WTC11 (cell line): ENCODE results near the gene MORC1. TPM values are rescaled to one million over a fixed set of nuclear protein-coding genes. Genes with fewer than 3 reads are reported as not detected.

ENCODE experiments used
- ATAC-seq: fragments of 200-7000 bp; cut with Tn5 transposase; 2 replicates; pipeline ENCODE4 v1.10.0; 2021; ENCODE audit warnings: mild to moderate bottlenecking, moderate library complexity
- CTCF ChIA-PET: fragments of 300-600 bp; sonication (Branson Sonifier 250); formaldehyde crosslinking; loops from one replicate; lab custom pipeline; 2021; ENCODE audit warnings: antibody characterized with exemption; lab: Charles Lee
- POLR2A ChIA-PET: fragments of 350-600 bp; sonication (Branson Sonifier 250); formaldehyde crosslinking; loops from one replicate; lab custom pipeline; 2021; ENCODE audit warnings: antibody characterized with exemption; lab: Charles Lee
- DNase-seq: peaks from one replicate; pipeline ENCODE4 v3.0.0; 2021; ENCODE audit warnings: low spot score
- H3K27ac Mint-ChIP-seq: 2 replicates; pipeline ENCODE4 v1.8.0; 2021; ENCODE audit warnings: mixed read lengths
- H3K27me3 Mint-ChIP-seq: 2 replicates; pipeline ENCODE4 v1.8.0; 2021; ENCODE audit warnings: low read depth, mild to moderate bottlenecking, moderate library complexity, mixed read lengths
- H3K36me3 Mint-ChIP-seq: 2 replicates; pipeline ENCODE4 v1.8.0; 2021; ENCODE audit warnings: mixed read lengths
- H3K4me1 Mint-ChIP-seq: 2 replicates; pipeline ENCODE4 v1.8.0; 2022; ENCODE audit warnings: mixed read lengths
- H3K4me3 Mint-ChIP-seq: 2 replicates; pipeline ENCODE4 v1.8.0; 2021; ENCODE audit warnings: mild to moderate bottlenecking, moderate library complexity, mixed read lengths
- H3K9me3 Mint-ChIP-seq: 2 replicates; pipeline ENCODE4 v1.8.0; 2021; ENCODE audit warnings: mixed read lengths
- ARID4B ChIP-seq: sonication (generic); formaldehyde crosslinking; IDR thresholded peaks from 2 replicates; pipeline ENCODE4 v1.8.0; 2023; ENCODE audit warnings: missing genetic modification reagents, mild to moderate bottlenecking, borderline replicate concordance
- CTCF ChIP-seq: fragments of 200-600 bp; IDR thresholded peaks from 2 replicates; pipeline ENCODE4 v1.8.0; 2022; ENCODE audit warnings: antibody characterized with exemption
- E2F5 ChIP-seq: sonication (generic); formaldehyde crosslinking; IDR thresholded peaks from 2 replicates; pipeline ENCODE4 v1.8.1; 2022; ENCODE audit warnings: mild to moderate bottlenecking, moderate library complexity, missing genetic modification reagents
- EMX1 ChIP-seq: fragments of 250-450 bp; sonication (Bioruptor Pico); IDR thresholded peaks from 2 replicates; pipeline ENCODE4 v1.8.0; 2021; ENCODE audit warnings: mild to moderate bottlenecking
- ESRRA ChIP-seq: sonication (generic); formaldehyde crosslinking; IDR thresholded peaks from 2 replicates; pipeline ENCODE4 v1.8.1; 2022; ENCODE audit warnings: mild to moderate bottlenecking, missing genetic modification reagents, borderline replicate concordance
- FOXJ3 ChIP-seq: sonication (generic); formaldehyde crosslinking; IDR thresholded peaks from 2 replicates; pipeline ENCODE4 v1.9.0; 2021; ENCODE audit warnings: missing genetic modification reagents, mild to moderate bottlenecking, borderline replicate concordance
- FOXP4 ChIP-seq: sonication (generic); formaldehyde crosslinking; IDR thresholded peaks from 2 replicates; pipeline ENCODE4 v1.8.0; 2022; ENCODE audit warnings: mild to moderate bottlenecking, missing genetic modification reagents
- MYBL2 ChIP-seq: sonication (generic); formaldehyde crosslinking; IDR thresholded peaks from 2 replicates; pipeline ENCODE4 v1.8.1; 2023; ENCODE audit warnings: mild to moderate bottlenecking, moderate library complexity, missing genetic modification reagents
- NFATC4 ChIP-seq: fragments of 250-450 bp; sonication (Bioruptor Pico); IDR thresholded peaks from 2 replicates; pipeline ENCODE4 v1.9.0; 2021; ENCODE audit warnings: mild to moderate bottlenecking
- OVOL2 ChIP-seq: fragments of 250-450 bp; sonication (Bioruptor Pico); IDR thresholded peaks from 2 replicates; pipeline ENCODE4 v1.9.0; 2021; ENCODE audit warnings: mild to moderate bottlenecking, borderline replicate concordance
- PREB ChIP-seq: sonication (generic); formaldehyde crosslinking; IDR thresholded peaks from 2 replicates; pipeline ENCODE4 v1.8.1; 2022; ENCODE audit warnings: mild to moderate bottlenecking, missing genetic modification reagents, moderate library complexity, borderline replicate concordance
- RORB ChIP-seq: fragments of 250-450 bp; sonication (Bioruptor Pico); IDR thresholded peaks from 2 replicates; pipeline ENCODE4 v1.9.0; 2021; ENCODE audit warnings: mild to moderate bottlenecking
- SOX15 ChIP-seq: fragments of 250-450 bp; sonication (Bioruptor Pico); IDR thresholded peaks from 2 replicates; pipeline ENCODE4 v1.9.0; 2021; ENCODE audit warnings: mild to moderate bottlenecking
- ZBTB43 ChIP-seq: sonication (generic); formaldehyde crosslinking; IDR thresholded peaks from 2 replicates; pipeline ENCODE4 v1.8.1; 2023; ENCODE audit warnings: mild to moderate bottlenecking, missing genetic modification reagents
- ZNF138 ChIP-seq: sonication (generic); formaldehyde crosslinking; conservative IDR thresholded peaks from 2 replicates; pipeline ENCODE4 v1.8.1; 2022; ENCODE audit warnings: mild to moderate bottlenecking, moderate library complexity, missing genetic modification reagents
- ZNF263 ChIP-seq: sonication (generic); formaldehyde crosslinking; IDR thresholded peaks from 2 replicates; pipeline ENCODE4 v1.8.1; 2022; ENCODE audit warnings: low read depth, mild to moderate bottlenecking, moderate library complexity, missing genetic modification reagents
- ZSCAN18 ChIP-seq: fragments of 250-450 bp; sonication (Bioruptor Pico); IDR thresholded peaks from 2 replicates; pipeline ENCODE4 v2.1.2; 2022; ENCODE audit warnings: mild to moderate bottlenecking, moderate library complexity
- total RNA-seq: library from RNA; stranded (reverse); gene quantifications from 3 replicates; pipeline ENCODE4 v1.2.3, GENCODE V29; 2021

Gene MORC1
- total RNA-seq, 1 experiment from 2014 or later = not detected

- no peak for TF ChIP-seq E2F5
- TF ChIP-seq ZBTB43 (CRISPR knock-in tag) = no peak
- no peak for TF ChIP-seq FOXP4 (CRISPR knock-in tag)
- TF ChIP-seq ARID4B = no peak
- no peak for TF ChIP-seq FOXJ3 (CRISPR knock-in tag)
These were observed 177.8 kb downstream of the MORC1 start (continued) for GRCh38 chr3:108940166-108940565.

- H3K4me1 Mint-ChIP-seq = no peaks in the 10 kb centered on the region
- H3K4me3 Mint-ChIP-seq = no peak overlapping the region
- no peak for ATAC-seq
- POLR2A ChIA-PET = no interaction called here
- no peaks in the 10 kb centered on the region for H3K36me3 Mint-ChIP-seq
- no peaks in the 10 kb centered on the region for H3K27me3 Mint-ChIP-seq
- DNase-seq = no peak
- no peak for TF ChIP-seq RORB (CRISPR knock-in tag)
- TF ChIP-seq CTCF = no peak
- TF ChIP-seq MYBL2 = no peak
- no peak for TF ChIP-seq ZNF138 (CRISPR knock-in tag)
- TF ChIP-seq NFATC4 (CRISPR knock-in tag) = no peak
- no peak for TF ChIP-seq ESRRA
- CTCF ChIA-PET = no interaction called here
- peaks cover 7% of the 10 kb centered on the region for H3K9me3 Mint-ChIP-seq
- no peak overlapping the region for H3K27ac Mint-ChIP-seq
These were observed 180.8 kb downstream of the MORC1 start for GRCh38 chr3:108936924-108937689.

GRCh38 chr3:108931035-108931434 is 186.9 kb downstream of the MORC1 start:
- no peaks in the 10 kb centered on the region for H3K27me3 Mint-ChIP-seq
- DNase-seq (no peak), ATAC-seq (no peak)
- no peak overlapping the region for H3K4me3 Mint-ChIP-seq
- no peak overlapping the region for H3K27ac Mint-ChIP-seq
- peaks cover 8% of the 10 kb centered on the region for H3K4me1 Mint-ChIP-seq
- peaks cover 28% of the 10 kb centered on the region for H3K9me3 Mint-ChIP-seq
- ChIA-PET POLR2A (no interaction called here), CTCF (no interaction called here)
- H3K36me3 Mint-ChIP-seq = peaks cover 2% of the 10 kb centered on the region; the same call in 1 of the 2 replicates
- TF ChIP-seq EMX1 (CRISPR knock-in tag) (no peak), ZNF263 (CRISPR knock-in tag) (no peak), NFATC4 (CRISPR knock-in tag) (no peak), OVOL2 (CRISPR knock-in tag) (no peak), MYBL2 (no peak), ZSCAN18 (no peak), PREB (no peak), SOX15 (CRISPR knock-in tag) (no peak)
